ENCODE measurements around the gene EIF5B.

The EIF5B gene

DNA sequence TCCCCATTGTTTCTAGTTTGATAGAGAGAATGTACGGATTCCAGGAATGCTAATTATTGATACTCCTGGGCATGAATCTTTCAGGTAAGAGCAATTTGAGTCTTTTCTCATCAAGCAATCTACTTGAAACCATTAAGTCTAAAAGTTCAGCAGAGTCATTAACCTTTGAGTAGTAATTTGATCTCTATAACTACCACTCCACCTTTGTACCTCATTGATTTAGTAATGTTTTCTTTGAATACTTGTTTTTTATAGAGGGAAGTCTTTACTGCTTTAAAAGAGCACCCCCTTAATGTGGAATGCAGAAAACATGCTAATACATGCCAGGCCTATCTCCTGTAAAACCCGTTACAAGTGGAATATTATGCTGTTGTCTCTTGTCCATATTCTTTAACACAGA is 45.0 kb downstream of the EIF5B start:
- Histone ChIP-seq H3K79me2 (ENCODE audit: low read length) (no peaks in the 10 kb centered on the region), H3K4me3 (ENCODE audit: low read length) (no peak overlapping the region), H3K9ac (ENCODE audit: low read length) (no peak overlapping the region), H3K4me2 (ENCODE audit: low read length) (no peak overlapping the region), H3K27me3 (ENCODE audit: low read depth, low read length) (no peaks in the 10 kb centered on the region), H2AFZ (ENCODE audit: low read depth, low read length) (no peak overlapping the region), H3K36me3 (replicated peaks; ENCODE audit: low read depth, low read length) (peaks cover 42% of the 10 kb centered on the region), H3K27ac (ENCODE audit: low read length) (no peak overlapping the region), H3K9me3 (ENCODE audit: insufficient read depth, low read length) (no peaks in the 10 kb centered on the region), H3K4me1 (ENCODE audit: low read length) (peaks cover 24% of the 10 kb centered on the region), H4K20me1 (ENCODE audit: insufficient read depth, low read length) (0 out of 2 replicates have a peak, but pooled peaks cover 6% of the 10 kb centered on the region)
- TF ChIP-seq EZH2phosphoT487 (IDR thresholded peaks at IDR 0.05; ENCODE audit: low read depth): no peak
- TF ChIP-seq, protein P1, sequence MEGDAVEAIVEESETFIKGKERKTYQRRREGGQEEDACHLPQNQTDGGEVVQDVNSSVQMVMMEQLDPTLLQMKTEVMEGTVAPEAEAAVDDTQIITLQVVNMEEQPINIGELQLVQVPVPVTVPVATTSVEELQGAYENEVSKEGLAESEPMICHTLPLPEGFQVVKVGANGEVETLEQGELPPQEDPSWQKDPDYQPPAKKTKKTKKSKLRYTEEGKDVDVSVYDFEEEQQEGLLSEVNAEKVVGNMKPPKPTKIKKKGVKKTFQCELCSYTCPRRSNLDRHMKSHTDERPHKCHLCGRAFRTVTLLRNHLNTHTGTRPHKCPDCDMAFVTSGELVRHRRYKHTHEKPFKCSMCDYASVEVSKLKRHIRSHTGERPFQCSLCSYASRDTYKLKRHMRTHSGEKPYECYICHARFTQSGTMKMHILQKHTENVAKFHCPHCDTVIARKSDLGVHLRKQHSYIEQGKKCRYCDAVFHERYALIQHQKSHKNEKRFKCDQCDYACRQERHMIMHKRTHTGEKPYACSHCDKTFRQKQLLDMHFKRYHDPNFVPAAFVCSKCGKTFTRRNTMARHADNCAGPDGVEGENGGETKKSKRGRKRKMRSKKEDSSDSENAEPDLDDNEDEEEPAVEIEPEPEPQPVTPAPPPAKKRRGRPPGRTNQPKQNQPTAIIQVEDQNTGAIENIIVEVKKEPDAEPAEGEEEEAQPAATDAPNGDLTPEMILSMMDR (IDR thresholded peaks at IDR 0.05; ENCODE audit: low read depth, low read length): no peak

DNA sequence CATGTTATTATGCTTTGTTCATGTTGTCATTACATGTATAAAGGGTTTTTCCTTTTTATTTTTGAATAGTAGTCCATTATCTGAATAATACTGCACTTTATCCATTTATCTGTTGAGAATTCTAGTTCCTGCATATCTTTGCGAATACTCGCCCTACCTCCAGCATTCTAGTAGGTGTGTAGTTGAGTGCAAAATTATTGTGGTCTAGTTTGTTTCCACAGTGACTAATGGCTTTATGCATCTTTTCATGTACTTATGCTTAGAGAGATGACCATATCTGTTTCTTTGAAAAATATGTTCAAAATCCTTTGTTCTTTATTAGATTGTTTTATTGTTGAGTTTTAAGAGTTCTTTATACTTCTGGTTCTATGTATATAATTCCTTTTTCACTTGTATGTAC is 48.8 kb downstream of the EIF5B start:
- no peak overlapping the region for H2AFZ ChIP-seq (ENCODE audit: low read depth, low read length)
- H3K4me1 ChIP-seq (ENCODE audit: low read length): no peaks in the 10 kb centered on the region
- H3K4me3 ChIP-seq (ENCODE audit: low read length): no peak overlapping the region
- no peaks in the 10 kb centered on the region for H3K9me3 ChIP-seq (ENCODE audit: insufficient read depth, low read length)
- H3K27me3 ChIP-seq (ENCODE audit: low read depth, low read length): no peaks in the 10 kb centered on the region
- no peak for TF ChIP-seq EZH2phosphoT487 (IDR thresholded peaks at IDR 0.05; ENCODE audit: low read depth)
- TF ChIP-seq, protein P1 (IDR thresholded peaks at IDR 0.05; ENCODE audit: low read depth, low read length): no peak
- no peak overlapping the region for H3K27ac ChIP-seq (ENCODE audit: low read length)
- no peaks in the 10 kb centered on the region for H3K79me2 ChIP-seq (ENCODE audit: low read length)
- peaks cover 44% of the 10 kb centered on the region for H3K36me3 ChIP-seq (replicated peaks; ENCODE audit: low read depth, low read length)
- no peak overlapping the region for H3K9ac ChIP-seq (ENCODE audit: low read length)
- no peak overlapping the region for H3K4me2 ChIP-seq (ENCODE audit: low read length)
- H4K20me1 ChIP-seq (ENCODE audit: insufficient read depth, low read length): no peaks in the 10 kb centered on the region

DNA sequence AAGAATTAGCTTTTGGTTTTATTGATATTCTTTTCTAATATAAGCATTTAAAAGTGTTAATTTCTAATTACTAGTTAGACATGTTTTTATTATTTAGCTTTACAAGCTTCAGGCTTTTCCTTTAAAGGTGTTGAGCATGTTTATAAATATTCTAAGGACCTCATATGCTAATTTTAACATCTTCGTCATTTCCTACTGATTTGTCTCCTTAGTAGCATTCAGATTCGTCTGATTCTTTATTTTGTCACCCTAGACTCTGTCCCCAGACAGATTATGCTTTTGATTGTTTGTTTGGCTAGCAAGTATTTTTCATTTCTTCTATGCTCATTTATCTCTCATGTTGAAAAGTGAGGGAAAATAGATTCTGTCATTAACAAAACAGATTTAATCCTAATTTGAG is 51.7 kb downstream of the EIF5B start:
- TF ChIP-seq, protein P1 (IDR thresholded peaks at IDR 0.05; ENCODE audit: low read depth, low read length): no peak
- no peak for TF ChIP-seq EZH2phosphoT487 (IDR thresholded peaks at IDR 0.05; ENCODE audit: low read depth)
- H3K36me3 ChIP-seq (replicated peaks; ENCODE audit: low read depth, low read length): peaks cover 30% of the 10 kb centered on the region
- H3K4me1 ChIP-seq (ENCODE audit: low read length): no peaks in the 10 kb centered on the region

DNA sequence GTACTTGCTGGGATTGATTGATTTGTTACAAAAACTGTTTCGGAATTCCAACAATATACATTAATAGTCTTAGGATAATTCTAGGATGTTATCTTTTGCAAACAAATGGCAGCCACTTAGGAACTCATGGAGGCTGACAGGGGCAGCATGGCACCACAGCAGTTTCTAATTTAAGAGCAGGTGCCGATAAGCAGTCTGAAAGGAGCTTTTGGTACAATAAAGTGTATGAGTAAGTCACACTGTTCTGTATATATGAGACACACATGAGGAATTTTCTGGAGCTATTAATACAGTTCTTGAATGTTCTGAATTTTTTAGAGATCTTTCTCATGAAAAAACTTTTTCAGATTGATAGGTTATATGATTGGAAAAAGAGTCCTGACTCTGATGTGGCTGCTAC is 52.2 kb downstream of the EIF5B start:
- no peak overlapping the region for H3K27ac ChIP-seq (ENCODE audit: low read length)
- no peak overlapping the region for H2AFZ ChIP-seq (ENCODE audit: low read depth, low read length)
- H4K20me1 ChIP-seq (ENCODE audit: insufficient read depth, low read length): no peaks in the 10 kb centered on the region
- no peak overlapping the region for H3K4me3 ChIP-seq (ENCODE audit: low read length)
- no peak overlapping the region for H3K4me2 ChIP-seq (ENCODE audit: low read length)
- no peaks in the 10 kb centered on the region for H3K9me3 ChIP-seq (ENCODE audit: insufficient read depth, low read length)
- H3K27me3 ChIP-seq (ENCODE audit: low read depth, low read length): no peaks in the 10 kb centered on the region
- peaks cover 33% of the 10 kb centered on the region for H3K36me3 ChIP-seq (replicated peaks; ENCODE audit: low read depth, low read length)
- H3K79me2 ChIP-seq (ENCODE audit: low read length): no peaks in the 10 kb centered on the region
- no peak overlapping the region for H3K9ac ChIP-seq (ENCODE audit: low read length)
- H3K4me1 ChIP-seq (ENCODE audit: low read length): no peaks in the 10 kb centered on the region
- TF ChIP-seq, protein P1 (IDR thresholded peaks at IDR 0.05; ENCODE audit: low read depth, low read length): no peak
- no peak for TF ChIP-seq EZH2phosphoT487 (IDR thresholded peaks at IDR 0.05; ENCODE audit: low read depth)

More for the DNA sequence above, 51.7 kb downstream of the EIF5B start:
- Histone ChIP-seq H3K79me2 (ENCODE audit: low read length) (no peaks in the 10 kb centered on the region), H3K27ac (ENCODE audit: low read length) (no peak overlapping the region), H2AFZ (ENCODE audit: low read depth, low read length) (no peak overlapping the region), H3K9me3 (ENCODE audit: insufficient read depth, low read length) (no peaks in the 10 kb centered on the region), H3K9ac (ENCODE audit: low read length) (no peak overlapping the region), H3K4me2 (ENCODE audit: low read length) (no peak overlapping the region), H4K20me1 (ENCODE audit: insufficient read depth, low read length) (no peaks in the 10 kb centered on the region), H3K4me3 (ENCODE audit: low read length) (no peak overlapping the region), H3K27me3 (ENCODE audit: low read depth, low read length) (no peaks in the 10 kb centered on the region)

Data from OCI-LY3 (cell line).